MM.1S (cell line): ENCODE measurements around the gene LDLRAD4.

Experiments
- DNase-seq: peaks from one replicate; pipeline ENCODE4 v3.0.0-alpha.2; 2015
- H2AFZ ChIP-seq: fragments of 300-600 bp; sonication (generic); 2 replicates; pipeline ENCODE4 v1.6.0; 2016; ENCODE audit warnings: antibody characterized with exemption, low read length
- H3F3A ChIP-seq: fragments of 300-600 bp; sonication (generic); 2 replicates; pipeline ENCODE4 v1.6.1; 2016; ENCODE audit warnings: mild to moderate bottlenecking, antibody characterized with exemption, low read length, moderate library complexity, mixed read lengths; ENCODE audit not compliant: insufficient read depth
- H3K27ac ChIP-seq: fragments of 300-600 bp; sonication (generic); 2 replicates; pipeline ENCODE4 v1.5.1; 2016; ENCODE audit warnings: mild to moderate bottlenecking, low read length
- H3K27me3 ChIP-seq: fragments of 300-600 bp; sonication (generic); replicated peaks from 2 replicates; pipeline ENCODE4 v1.6.0; 2016; ENCODE audit warnings: low read length; ENCODE audit not compliant: insufficient read depth
- H3K36me3 ChIP-seq: fragments of 300-600 bp; sonication (generic); replicated peaks from 2 replicates; pipeline ENCODE4 v1.6.1; 2016; ENCODE audit warnings: mild to moderate bottlenecking, low read length, mixed read lengths; ENCODE audit not compliant: insufficient read depth
- H3K4me1 ChIP-seq: fragments of 300-600 bp; sonication (generic); 2 replicates; pipeline ENCODE4 v1.6.1; 2016; ENCODE audit warnings: low read length, mixed read lengths
- H3K4me2 ChIP-seq: fragments of 300-600 bp; sonication (generic); 2 replicates; pipeline ENCODE4 v1.6.0; 2016; ENCODE audit warnings: low read depth, low read length
- H3K4me3 ChIP-seq: fragments of 300-600 bp; sonication (generic); 2 replicates; pipeline ENCODE4 v1.5.1; 2016; ENCODE audit warnings: low read length, mixed read lengths
- H3K79me2 ChIP-seq: fragments of 300-600 bp; sonication (generic); 2 replicates; pipeline ENCODE4 v1.6.1; 2016; ENCODE audit warnings: mixed run types, low read length, mixed read lengths
- H3K9ac ChIP-seq: fragments of 300-600 bp; sonication (generic); 2 replicates; pipeline ENCODE4 v1.6.1; 2016; ENCODE audit warnings: low read length, mixed read lengths
- H3K9me2 ChIP-seq: fragments of 300-600 bp; sonication (generic); replicated peaks from 2 replicates; pipeline ENCODE4 v1.6.1; 2016; ENCODE audit warnings: mild to moderate bottlenecking, low read length, mixed read lengths; ENCODE audit not compliant: insufficient read depth
- H3K9me3 ChIP-seq: fragments of 300-600 bp; sonication (generic); replicated peaks from 2 replicates; pipeline ENCODE4 v1.6.1; 2016; ENCODE audit warnings: mild to moderate bottlenecking, low read length, mixed read lengths; ENCODE audit not compliant: insufficient read depth
- H4K20me1 ChIP-seq: fragments of 300-600 bp; sonication (generic); 2 replicates; pipeline ENCODE4 v1.6.1; 2016; ENCODE audit warnings: mild to moderate bottlenecking, low read length, moderate library complexity, mixed read lengths; ENCODE audit not compliant: insufficient read depth
- CTCF ChIP-seq: fragments of 300-600 bp; sonication (generic); IDR thresholded peaks from 2 replicates; pipeline ENCODE4 v1.5.1; 2016; ENCODE audit warnings: antibody characterized with exemption, low read length, mixed read lengths
- EZH2 ChIP-seq: fragments of 300-600 bp; sonication (generic); optimal IDR thresholded peaks from 2 replicates; pipeline ENCODE3; 2017; ENCODE audit warnings: low read depth, mild to moderate bottlenecking, antibody characterized with exemption, low read length, mixed read lengths
- EZH2phosphoT487 ChIP-seq: fragments of 300-600 bp; sonication (generic); IDR thresholded peaks from 2 replicates; pipeline ENCODE4 v1.6.1; 2018; ENCODE audit warnings: antibody characterized with exemption, low read length

The LDLRAD4 gene

GRCh38 chr18:13442451-13442850 is 223.9 kb downstream of the LDLRAD4 start:
- TF ChIP-seq CTCF (no peak), EZH2 (no peak), EZH2phosphoT487 (no peak)
- Histone ChIP-seq H3K9me2 (no peaks in the 10 kb centered on the region), H3K27ac (no peak overlapping the region), H3K27me3 (no peaks in the 10 kb centered on the region), H3K36me3 (no peaks in the 10 kb centered on the region), H3K79me2 (no peaks in the 10 kb centered on the region), H3K4me1 (peaks cover 15% of the 10 kb centered on the region; the same call in 1 of the 2 replicates), H3K9ac (no peak overlapping the region), H2AFZ (no peak overlapping the region), H3K4me2 (no peak overlapping the region), H3F3A (peaks cover 8% of the 10 kb centered on the region; the same call in 1 of the 2 replicates), H3K4me3 (no peak overlapping the region), H4K20me1 (no peaks in the 10 kb centered on the region), H3K9me3 (no peaks in the 10 kb centered on the region)
- DNase-seq: no peak

GRCh38 chr18:13443552-13443951 is 225.0 kb downstream of the LDLRAD4 start:
- Histone ChIP-seq H3K79me2 (no peaks in the 10 kb centered on the region), H3F3A (peaks cover 5% of the 10 kb centered on the region; the same call in 1 of the 2 replicates)

GRCh38 chr18:13444430-13445240 is 226.1 kb downstream of the LDLRAD4 start:
- Histone ChIP-seq H3K27me3 (no peaks in the 10 kb centered on the region), H2AFZ (no peak overlapping the region), H3K4me2 (no peak overlapping the region), H3K36me3 (no peaks in the 10 kb centered on the region), H3K4me1 (no peaks in the 10 kb centered on the region), H4K20me1 (no peaks in the 10 kb centered on the region), H3F3A (no peaks in the 10 kb centered on the region), H3K27ac (no peak overlapping the region), H3K4me3 (no peak overlapping the region), H3K9me2 (no peaks in the 10 kb centered on the region), H3K79me2 (no peaks in the 10 kb centered on the region), H3K9ac (no peak overlapping the region), H3K9me3 (no peaks in the 10 kb centered on the region)
- DNase-seq: no peak
- TF ChIP-seq EZH2: no peak
- TF ChIP-seq EZH2phosphoT487: no peak
- TF ChIP-seq CTCF: no peak

More at GRCh38 chr18:13443552-13443951, 225.0 kb downstream of the LDLRAD4 start:
- no peak overlapping the region for H3K27ac ChIP-seq
- H3K9me2 ChIP-seq: no peaks in the 10 kb centered on the region
- no peak for DNase-seq
- H3K27me3 ChIP-seq: no peaks in the 10 kb centered on the region
- H3K9ac ChIP-seq: no peak overlapping the region
- H3K9me3 ChIP-seq: no peaks in the 10 kb centered on the region
- H3K36me3 ChIP-seq: no peaks in the 10 kb centered on the region
- H3K4me3 ChIP-seq: no peak overlapping the region
- no peak overlapping the region for H3K4me2 ChIP-seq
- H2AFZ ChIP-seq: no peak overlapping the region
- H3K4me1 ChIP-seq: peaks cover 10% of the 10 kb centered on the region; the same call in 1 of the 2 replicates
- H4K20me1 ChIP-seq: no peaks in the 10 kb centered on the region
- TF ChIP-seq EZH2phosphoT487: no peak
- no peak for TF ChIP-seq CTCF
